Measurements from ENCODE around the gene RIC1.
"Not testable (repeated sequence)": the region's sequence is repeated elsewhere in the genome, so short reads cannot be mapped to it uniquely, and the experiment has no call there.

The RIC1 gene

GRCh38 chr9:5773324-5773999 lies 144.6 kb downstream of the RIC1 start:
- H3K27ac ChIP-seq, result no peak overlapping the region
- DNase-seq (ENCODE audit: low spot score), result no peak
- TF ChIP-seq CTCF (IDR thresholded peaks at IDR 0.05), result no peak
- no peak overlapping the region for H3K4me3 ChIP-seq

- TF ChIP-seq CTCF (IDR thresholded peaks at IDR 0.05), result no peak
- no peak overlapping the region for H3K4me3 ChIP-seq
Measured at GRCh38 chr9:5778805-5779204, 149.9 kb downstream of the RIC1 start.

GRCh38 chr9:5779705-5780218 lies 150.9 kb downstream of the RIC1 start:
- not testable (repeated sequence) for DNase-seq (ENCODE audit: low spot score); H3K27ac ChIP-seq; H3K4me3 ChIP-seq

More at GRCh38 chr9:5778805-5779204, 149.9 kb downstream of the RIC1 start:
- no peak overlapping the region for H3K27ac ChIP-seq
- DNase-seq (ENCODE audit: low spot score), result no peak

- H3K4me3 ChIP-seq; DNase-seq (ENCODE audit: low spot score); H3K27ac ChIP-seq: not testable (repeated sequence)
Measured at GRCh38 chr9:5783420-5783819, 154.5 kb downstream of the RIC1 start.

GRCh38 chr9:5783982-5784381 lies 155.1 kb downstream of the RIC1 start:
- DNase-seq (ENCODE audit: low spot score), result no peak
- H3K27ac ChIP-seq, result no peak overlapping the region
- no peak for TF ChIP-seq CTCF (IDR thresholded peaks at IDR 0.05)
- H3K4me3 ChIP-seq, result no peak overlapping the region

GRCh38 chr9:5784526-5785315 lies 155.8 kb downstream of the RIC1 start:
- Histone ChIP-seq H3K27ac (no peak overlapping the region), H3K4me3 (no peak overlapping the region)
- no peak for DNase-seq (ENCODE audit: low spot score)
- no peak for TF ChIP-seq CTCF (IDR thresholded peaks at IDR 0.05)

GRCh38 chr9:5786370-5787127 lies 157.6 kb downstream of the RIC1 start:
- no peak for DNase-seq (ENCODE audit: low spot score)
- Histone ChIP-seq H3K27ac (no peak overlapping the region), H3K4me3 (no peak overlapping the region)
- TF ChIP-seq CTCF (IDR thresholded peaks at IDR 0.05), result no peak

Data from coronary artery (tissue), 2 donors.